Measurements from ENCODE around the gene HS2ST1.

- TF ChIP-seq CTCF (IDR thresholded peaks at IDR 0.05) = no peak
- no peak for TF ChIP-seq POLR2A (IDR thresholded peaks at IDR 0.05)
Measured at GRCh38 chr1:87121711-87122163, 207.3 kb downstream of the HS2ST1 start.

All from thyroid gland (tissue), 4 donors.